GM10248 (cell line): Measurements from ENCODE around the gene NELFB.
A peak's percentile ranks its signal among the peaks of the same experiment; 100 is the strongest.

ENCODE experiments used
- CTCF ChIA-PET: fragments of 300-600 bp; sonication (Branson Sonifier 250); formaldehyde crosslinking; extraction: SDS; loops from one replicate; lab custom pipeline; 2021; ENCODE audit warnings: antibody characterized with exemption; lab: Yijun Ruan, JAX
- POLR2A ChIA-PET: fragments of 350-650 bp; sonication (Branson Sonifier 250); formaldehyde crosslinking; extraction: SDS; loops from one replicate; lab custom pipeline; 2020; ENCODE audit warnings: antibody characterized with exemption; lab: Yijun Ruan, JAX
- DNase-seq: peaks from one replicate; pipeline ENCODE4 v3.0.0; 2012; ENCODE audit errors: extremely low spot score
- TF ChIP-seq, protein P1 (sequence below): IDR thresholded peaks from 2 replicates; pipeline ENCODE4 v1.5.1; 2012; ENCODE audit warnings: mild to moderate bottlenecking, low read depth; ENCODE audit errors: extremely low read depth, missing control alignments, control extremely low read depth

NELFB gene

DNA sequence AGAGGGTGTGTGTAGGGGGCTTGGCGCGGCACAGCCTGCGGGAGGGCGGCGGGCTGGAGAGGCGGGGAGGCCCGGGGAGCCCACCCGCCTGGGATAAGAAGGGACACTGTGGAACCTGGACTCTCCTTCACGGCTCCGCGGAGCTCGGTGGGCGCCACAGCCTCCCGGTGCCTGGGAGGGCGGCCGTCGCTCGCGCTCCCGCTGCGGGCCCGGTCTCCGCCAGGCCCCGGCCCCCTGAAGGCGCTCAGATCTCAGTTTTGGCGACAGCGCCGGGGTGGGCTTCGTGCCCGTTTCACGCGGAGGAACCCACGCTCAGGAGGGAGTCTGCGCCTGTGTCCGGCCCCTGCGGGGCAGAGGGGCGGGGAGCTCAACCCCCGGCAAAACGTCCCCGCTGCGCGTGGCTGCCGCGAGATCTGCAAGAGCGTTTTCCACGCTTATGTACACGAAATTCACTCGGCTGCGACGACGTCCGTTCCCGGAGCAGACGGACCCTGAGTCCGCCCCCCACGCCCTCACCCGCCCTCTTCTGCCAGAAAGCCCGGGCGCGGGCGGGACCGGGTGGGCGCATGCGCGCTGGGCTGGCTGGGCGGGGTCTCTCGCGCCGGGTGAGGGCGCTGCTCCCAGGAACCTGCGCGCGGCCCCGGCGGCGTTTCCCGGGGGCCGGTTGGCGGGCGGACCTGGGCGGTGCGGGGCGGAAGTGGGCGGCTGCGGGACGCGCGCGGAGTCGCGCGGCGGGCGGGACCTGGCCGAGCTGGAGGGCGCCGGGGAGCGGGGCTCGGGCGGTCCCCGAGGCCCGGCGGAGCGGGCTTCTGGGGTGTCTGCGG, at the start of gene NELFB:
TSS of gene NELFB (plus strand) at position 704 of the 824 bp plus-strand sequence.
- ChIA-PET POLR2A (interaction anchor here (0.5 to 7.2 kb wide), 4 partner anchors 12 to 366 kb away, joined by 3 to 124 read pairs (median 3); partner anchors contain the start of gene TUBB4B), CTCF (interaction anchor here (0.8 to 2.3 kb wide), 8 partner anchors 8 to 168 kb away, joined by 3 to 13 read pairs (median 4); partner anchors contain the start of genes EXD3, NOXA1 and TUBB4B)

GRCh38 chr9:137206602-137207001, 48.5 kb upstream of the NELFB start:
- no peak for DNase-seq
- CTCF ChIA-PET: interaction anchor here (0.8 to 2.6 kb wide), 6 partner anchors 10 to 49 kb away, joined by 3 to 7 read pairs (median 5); partner anchors contain the start of genes ANAPC2, RNF224 and SSNA1
- POLR2A ChIA-PET: no interaction called here
- TF ChIP-seq, protein P1, sequence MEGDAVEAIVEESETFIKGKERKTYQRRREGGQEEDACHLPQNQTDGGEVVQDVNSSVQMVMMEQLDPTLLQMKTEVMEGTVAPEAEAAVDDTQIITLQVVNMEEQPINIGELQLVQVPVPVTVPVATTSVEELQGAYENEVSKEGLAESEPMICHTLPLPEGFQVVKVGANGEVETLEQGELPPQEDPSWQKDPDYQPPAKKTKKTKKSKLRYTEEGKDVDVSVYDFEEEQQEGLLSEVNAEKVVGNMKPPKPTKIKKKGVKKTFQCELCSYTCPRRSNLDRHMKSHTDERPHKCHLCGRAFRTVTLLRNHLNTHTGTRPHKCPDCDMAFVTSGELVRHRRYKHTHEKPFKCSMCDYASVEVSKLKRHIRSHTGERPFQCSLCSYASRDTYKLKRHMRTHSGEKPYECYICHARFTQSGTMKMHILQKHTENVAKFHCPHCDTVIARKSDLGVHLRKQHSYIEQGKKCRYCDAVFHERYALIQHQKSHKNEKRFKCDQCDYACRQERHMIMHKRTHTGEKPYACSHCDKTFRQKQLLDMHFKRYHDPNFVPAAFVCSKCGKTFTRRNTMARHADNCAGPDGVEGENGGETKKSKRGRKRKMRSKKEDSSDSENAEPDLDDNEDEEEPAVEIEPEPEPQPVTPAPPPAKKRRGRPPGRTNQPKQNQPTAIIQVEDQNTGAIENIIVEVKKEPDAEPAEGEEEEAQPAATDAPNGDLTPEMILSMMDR: no peak

More for the DNA sequence above, at the start of gene NELFB:
- TF ChIP-seq, protein P1: no peak
- DNase-seq: peak; percentile 100

DNA sequence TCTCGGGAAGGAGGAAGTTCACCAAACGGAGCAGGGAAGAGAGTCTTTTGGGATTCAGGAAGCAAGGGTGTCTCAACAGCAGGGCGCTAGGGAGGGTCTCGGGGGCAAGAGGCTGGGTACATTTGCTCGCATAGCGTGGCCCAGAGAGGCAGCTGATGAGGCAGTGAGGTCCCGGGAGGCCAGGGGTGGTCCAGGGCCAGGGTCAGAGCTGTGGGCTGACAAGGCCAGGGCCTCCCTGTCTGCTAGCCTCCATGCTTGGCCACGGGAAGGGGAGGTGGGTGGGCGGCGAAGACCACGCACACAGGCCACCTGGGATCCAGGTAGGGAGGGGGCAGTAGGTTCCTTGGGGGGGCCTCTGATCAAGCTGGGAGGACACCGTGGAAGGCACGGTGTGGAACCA, 43.6 kb upstream of the NELFB start:
- ChIA-PET POLR2A (no interaction called here), CTCF (interaction anchor here (1.5 to 2.6 kb wide), 2 partner anchors 9 to 12 kb away, joined by 3 to 9 read pairs; partner anchors contain the start of gene RNF208)
- DNase-seq: no peak
- TF ChIP-seq, protein P1: no peak

- CTCF ChIA-PET: interaction anchor here (1.2 kb wide), 1 partner anchor 9 kb away, joined by 4 read pairs; no protein-coding TSS in a partner anchor
- TF ChIP-seq, protein P1: no peak
- DNase-seq: no peak
- POLR2A ChIA-PET: no interaction called here
Measured at GRCh38 chr9:137212520-137212919, 42.6 kb upstream of the NELFB start.

- DNase-seq: no peak
- TF ChIP-seq, protein P1: peak; percentile 17
- ChIA-PET CTCF (interaction anchor here (1.1 to 4.2 kb wide), 3 partner anchors 9 to 25 kb away, joined by 3 to 11 read pairs (median 4); partner anchors contain the start of genes ANAPC2 and SSNA1), POLR2A (no interaction called here)
Measured at GRCh38 chr9:137213160-137214060, 41.7 kb upstream of the NELFB start.
